GM19468 (cell line): ENCODE data around the gene TMEM205.
"Not testable (repeated sequence)": the region's sequence is repeated elsewhere in the genome, so short reads cannot be mapped to it uniquely, and the experiment has no call there.

Experiments
- ATAC-seq: cut with Tn5 transposase; IDR thresholded peaks from one replicate; pipeline ENCODE4 v1.9.1; 2021; ENCODE audit warnings: mild to moderate bottlenecking, moderate library complexity, moderate number of reproducible peaks; ENCODE audit not compliant: unreplicated experiment; ENCODE audit errors: extremely low read depth

TMEM205 gene

GRCh38 chr19:11346104-11346940 lies at the start of gene TMEM205, which contains the start of gene CCDC159:
TSS of gene TMEM205 (minus strand) at chr19:11346268. CDS start at chr19:11345619, 649 bp downstream.
TSS of gene CCDC159 (plus strand) at chr19:11346519. CDS start at chr19:11346607, 88 bp downstream.
- peak; percentile 59 for ATAC-seq

- no peak for ATAC-seq
Measured at GRCh38 chr19:11390933-11391680, 45.0 kb upstream of the TMEM205 start.

GRCh38 chr19:11390359-11390758 lies 44.3 kb upstream of the TMEM205 start:
- no peak for ATAC-seq

GRCh38 chr19:11387162-11388034 lies 41.3 kb upstream of the TMEM205 start:
- no peak for ATAC-seq

- no peak for ATAC-seq
Measured at GRCh38 chr19:11384778-11385129, 38.7 kb upstream of the TMEM205 start.

GRCh38 chr19:11383706-11384048 lies 37.6 kb upstream of the TMEM205 start:
- no peak for ATAC-seq

GRCh38 chr19:11382898-11383705 lies 37.0 kb upstream of the TMEM205 start:
- no peak for ATAC-seq

- ATAC-seq, result peak; percentile 65
Measured at GRCh38 chr19:11380653-11381537, 34.8 kb upstream of the TMEM205 start.

GRCh38 chr19:11379857-11380350 lies 33.8 kb upstream of the TMEM205 start:
- no peak for ATAC-seq

GRCh38 chr19:11379269-11379845 lies 33.3 kb upstream of the TMEM205 start:
- ATAC-seq, result not testable (repeated sequence)

- no peak for ATAC-seq
Measured at GRCh38 chr19:11378319-11379189, 32.5 kb upstream of the TMEM205 start.

GRCh38 chr19:11377756-11378155 lies 31.7 kb upstream of the TMEM205 start:
- ATAC-seq, result no peak

GRCh38 chr19:11377237-11377636 lies 31.2 kb upstream of the TMEM205 start:
- ATAC-seq, result no peak

- no peak for ATAC-seq
Measured at GRCh38 chr19:11375143-11375948, 29.3 kb upstream of the TMEM205 start.

GRCh38 chr19:11374433-11375142 lies 28.5 kb upstream of the TMEM205 start, which contains the start of gene SWSAP1:
TSS of gene SWSAP1 (plus strand) at chr19:11374666. CDS start at chr19:11374681, 15 bp downstream.
- peak; percentile 78 for ATAC-seq
